GM19372 (cell line): Measurements from ENCODE around the gene MYZAP.
"Not testable (repeated sequence)": the region's sequence is repeated elsewhere in the genome, so short reads cannot be mapped to it uniquely, and the experiment has no call there.

ENCODE experiments used
- ATAC-seq: cut with Tn5 transposase; IDR thresholded peaks from one replicate; pipeline ENCODE4 v1.9.1; 2021; ENCODE audit warnings: mild to moderate bottlenecking, low read depth, moderate library complexity; ENCODE audit not compliant: unreplicated experiment

MYZAP gene

DNA sequence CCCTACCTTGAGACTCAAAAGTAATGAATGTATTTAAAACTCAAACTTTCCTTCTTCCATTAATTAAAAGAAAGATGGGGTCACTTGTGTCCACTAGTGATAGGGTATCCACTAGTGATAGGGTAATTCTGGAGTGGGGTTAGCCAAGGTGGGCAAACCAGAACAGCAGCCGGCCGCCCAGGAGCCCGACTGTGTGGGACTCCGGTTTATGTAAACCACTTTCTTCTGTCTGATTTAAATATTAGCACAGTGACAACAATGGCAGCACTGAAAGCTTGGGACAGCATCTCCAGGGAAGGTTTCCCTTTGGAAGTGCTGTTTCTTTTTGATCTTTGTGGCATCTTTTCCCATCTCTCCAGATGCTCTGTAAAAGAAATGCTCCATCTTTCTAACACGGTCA is 722 bp downstream of the MYZAP start:
- ATAC-seq, result no peak

DNA sequence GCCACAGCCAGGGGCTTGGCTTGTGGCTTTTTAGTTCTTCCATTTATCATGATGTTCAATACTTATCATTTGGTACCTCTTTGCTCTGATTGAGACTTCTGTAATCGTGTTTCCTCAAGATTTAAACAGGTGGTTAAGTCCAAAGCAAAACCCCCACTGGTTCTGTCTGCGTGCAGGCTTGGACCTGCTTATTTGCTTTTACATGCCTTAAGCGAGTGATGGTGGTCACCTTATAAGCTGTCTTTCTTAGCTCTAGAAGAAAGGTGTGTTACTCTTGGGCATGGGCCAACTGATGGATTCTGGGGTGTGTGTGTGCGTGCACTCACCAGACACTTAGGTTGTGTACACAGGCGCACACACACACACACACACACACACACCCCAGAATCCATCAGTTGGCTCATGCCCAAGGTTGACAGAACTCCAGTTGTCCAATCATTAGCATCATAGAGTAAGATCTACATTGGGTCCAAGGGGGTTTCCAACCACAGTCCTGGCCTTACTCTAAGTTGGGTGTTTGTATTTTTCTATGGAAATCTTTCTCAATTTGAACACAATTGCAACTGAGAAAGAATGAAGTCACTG is 1.2 kb downstream of the MYZAP start:
- no peak for ATAC-seq

DNA sequence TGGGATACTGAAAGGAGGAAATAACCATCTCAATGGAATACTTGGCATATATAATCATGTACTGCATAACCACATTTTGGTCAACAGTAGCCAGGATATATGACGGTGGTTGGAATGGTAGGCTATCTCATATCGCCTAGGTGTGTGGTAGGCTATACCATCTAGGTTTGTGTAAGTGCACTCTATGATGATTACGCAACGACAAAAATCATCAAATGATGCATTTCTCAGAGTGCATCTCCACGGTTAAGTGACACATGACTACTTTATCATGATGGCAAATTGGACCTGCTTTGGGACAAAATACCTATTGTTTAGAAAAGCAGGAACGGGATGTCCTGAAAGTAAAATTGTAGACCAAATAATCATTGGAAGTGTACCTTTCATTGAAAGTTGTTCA is 2.8 kb downstream of the MYZAP start:
- ATAC-seq, result no peak

GRCh38 chr15:57595011-57595866 is 3.5 kb downstream of the MYZAP start:
- ATAC-seq, result no peak

DNA sequence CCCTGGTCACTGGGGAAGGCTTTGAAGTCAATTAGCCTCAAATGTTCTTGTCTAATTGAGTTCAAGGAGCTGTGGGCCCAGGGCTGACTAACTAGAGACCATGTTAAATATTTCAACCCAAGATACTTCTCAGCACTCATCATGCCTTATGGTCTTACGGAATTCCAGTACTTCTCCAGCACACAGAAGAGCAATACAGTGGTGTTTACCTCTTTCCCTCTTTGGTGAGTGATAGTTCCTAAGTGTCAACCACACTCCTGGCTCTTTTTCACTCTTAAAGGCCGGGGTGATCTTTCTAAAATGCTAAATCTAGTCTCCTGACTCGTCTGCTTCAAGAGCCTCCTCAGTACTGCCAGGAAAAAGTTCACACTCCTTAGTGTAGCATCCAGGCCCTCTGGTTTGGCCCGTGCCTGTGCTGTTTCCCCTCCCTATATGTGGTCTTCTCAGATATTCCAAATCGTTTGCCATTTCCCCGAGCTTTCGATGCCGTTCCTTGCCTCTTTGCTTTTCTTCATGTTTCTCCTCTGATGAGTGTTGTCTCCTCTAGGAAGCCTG is 4.7 kb downstream of the MYZAP start:
- ATAC-seq, result no peak

DNA sequence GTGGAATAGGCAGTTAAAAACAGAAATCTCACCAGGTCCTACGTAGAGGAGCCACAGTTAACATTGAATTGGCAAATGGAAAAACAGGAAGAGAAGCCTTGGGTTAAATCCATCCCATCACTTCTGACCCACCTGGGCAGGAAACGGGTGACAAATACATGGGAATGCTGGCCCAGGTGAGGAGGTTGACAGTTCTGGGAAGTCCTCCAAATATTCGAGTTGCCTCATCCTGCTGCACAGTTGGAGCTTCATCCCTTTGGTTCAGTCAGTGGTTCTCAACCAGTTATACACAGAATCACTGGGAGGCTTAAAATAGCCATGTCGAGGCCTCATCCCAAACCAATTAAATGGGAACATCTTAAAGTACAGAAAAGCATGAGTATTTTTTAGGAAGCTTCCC is 5.3 kb downstream of the MYZAP start:
- ATAC-seq, result no peak

- no peak for ATAC-seq
Measured at GRCh38 chr15:57597431-57597830, 5.7 kb downstream of the MYZAP start.

DNA sequence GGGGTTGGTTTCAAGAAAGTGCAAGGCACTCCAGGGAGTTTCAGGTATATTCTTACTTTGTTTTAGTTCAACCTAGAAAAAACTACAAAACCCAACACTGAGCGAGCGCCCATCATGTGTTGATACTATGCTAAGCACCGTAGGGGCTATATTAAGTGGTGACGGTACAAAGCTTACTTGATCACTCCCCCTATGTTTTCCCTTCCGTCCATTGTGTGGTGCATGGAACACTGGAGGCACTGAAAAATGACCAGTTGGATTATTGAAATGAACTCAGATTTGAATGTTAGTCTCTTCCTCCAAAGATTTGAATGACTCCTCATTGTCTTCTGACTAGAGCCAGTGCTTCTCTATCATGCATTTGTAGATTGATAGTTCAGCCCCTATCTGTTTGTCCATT is 6.6 kb downstream of the MYZAP start:
- no peak for ATAC-seq

DNA sequence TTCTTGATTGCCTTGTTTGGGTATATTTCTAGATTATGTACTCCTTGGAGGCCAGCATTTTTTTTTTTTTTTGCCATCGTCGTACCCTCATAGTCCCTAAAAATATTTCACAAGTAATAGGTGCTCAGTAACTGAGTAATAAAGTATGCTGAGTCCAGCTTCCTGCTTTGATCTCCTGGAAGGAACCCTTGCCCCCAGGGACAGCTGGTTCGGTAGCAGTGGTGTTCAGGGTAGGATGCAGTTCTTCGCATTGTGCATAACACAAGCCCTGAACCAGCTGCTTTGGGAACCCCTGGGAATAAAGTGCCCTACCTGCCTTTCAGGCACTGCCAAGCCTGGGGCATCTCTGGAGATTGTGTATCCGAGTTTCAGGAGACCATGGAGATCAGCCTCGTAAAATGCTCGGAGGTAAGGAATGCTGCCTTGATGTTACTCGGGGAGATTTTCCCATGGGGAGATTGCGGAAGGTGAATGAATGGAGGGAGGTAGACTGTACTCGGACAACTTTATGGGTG is 7.6 kb downstream of the MYZAP start:
- ATAC-seq, result no peak

GRCh38 chr15:57600197-57600596 is 8.5 kb downstream of the MYZAP start:
- ATAC-seq, result no peak

DNA sequence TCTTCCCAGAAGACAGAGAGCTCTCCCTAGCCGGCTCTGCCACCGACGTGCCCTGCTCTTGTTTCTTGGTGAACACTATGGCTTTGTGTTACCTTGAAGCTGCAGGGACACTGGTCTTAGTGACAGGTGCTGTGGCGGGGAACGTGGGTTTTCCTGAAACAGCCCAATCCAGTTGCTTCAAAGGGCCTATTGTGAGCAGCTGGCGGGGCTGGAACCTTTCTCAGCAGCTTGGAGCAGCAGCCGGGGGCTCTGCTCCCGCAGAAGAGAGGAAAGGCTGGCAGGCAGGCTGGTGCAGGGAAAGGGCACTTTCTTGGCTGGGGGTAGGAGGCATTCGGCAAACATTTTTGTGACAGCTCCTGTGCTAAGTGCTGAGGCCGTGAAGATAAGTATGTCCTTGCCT is 12.8 kb downstream of the MYZAP start:
- no peak for ATAC-seq

DNA sequence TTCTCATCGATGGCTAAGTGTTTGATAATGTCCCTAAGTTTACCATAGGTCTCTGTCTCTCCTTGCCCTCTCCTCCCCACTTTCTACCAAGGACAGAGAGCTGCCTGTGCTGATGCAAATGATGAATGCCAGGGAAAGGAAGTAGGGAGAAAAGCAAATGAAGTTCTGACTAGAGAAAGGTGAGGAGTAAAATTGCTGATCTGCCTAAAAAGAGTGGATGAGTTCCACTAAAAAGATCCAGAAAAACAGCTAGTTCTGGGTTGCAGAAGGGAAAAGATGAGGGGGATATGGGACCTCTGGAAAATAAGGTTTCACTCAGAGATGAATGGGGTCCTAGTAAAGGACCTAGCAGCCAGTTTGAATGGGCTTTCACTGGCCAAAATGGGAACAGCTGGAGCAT is 13.8 kb downstream of the MYZAP start:
- no peak for ATAC-seq

DNA sequence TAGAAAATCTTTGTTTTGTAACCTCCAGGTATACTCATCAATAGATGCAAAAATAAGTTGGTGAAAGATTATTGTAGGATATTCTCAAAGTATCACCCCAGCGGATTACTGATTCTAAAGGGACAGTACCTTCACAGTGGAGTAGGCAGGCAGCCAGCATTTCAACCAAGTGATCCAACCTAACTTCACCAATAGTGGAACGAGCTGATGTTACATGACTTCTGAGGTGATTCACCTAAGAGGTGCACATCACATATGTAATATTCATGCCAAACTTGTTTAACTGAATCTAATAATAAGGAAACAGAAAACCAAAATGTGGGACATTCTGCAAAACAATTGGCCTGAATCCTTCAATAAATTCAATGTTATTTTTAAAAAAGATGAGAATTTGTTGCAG is 14.3 kb downstream of the MYZAP start:
- no peak for ATAC-seq

GRCh38 chr15:57606816-57607215 is 15.1 kb downstream of the MYZAP start:
- ATAC-seq, result no peak

- ATAC-seq, result no peak
Measured at GRCh38 chr15:57607570-57608000, 15.9 kb downstream of the MYZAP start.

GRCh38 chr15:57609805-57610529 is 18.3 kb downstream of the MYZAP start:
- ATAC-seq, result no peak

DNA sequence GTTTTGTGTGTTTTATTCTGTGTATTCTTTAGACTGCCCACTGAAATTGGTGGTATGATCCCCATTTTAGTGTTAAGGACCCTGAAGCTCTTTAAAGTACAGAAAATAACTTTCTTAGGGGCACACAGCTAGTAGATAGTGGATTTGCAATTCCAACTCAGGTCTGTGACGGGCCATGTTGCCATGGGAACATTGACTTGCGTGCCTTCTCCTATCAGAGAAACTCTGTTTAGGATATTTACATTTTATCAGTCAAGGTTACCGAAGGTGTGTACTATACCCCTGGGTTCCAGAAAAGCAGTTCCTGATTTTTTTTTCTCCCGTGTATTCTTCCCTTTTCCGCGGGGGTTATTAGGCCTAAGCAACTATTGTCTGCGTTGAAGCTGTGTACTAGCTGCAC is 19.4 kb downstream of the MYZAP start:
- no peak for ATAC-seq

- no peak for ATAC-seq
Measured at GRCh38 chr15:57611938-57612337, 20.2 kb downstream of the MYZAP start.

- ATAC-seq, result no peak
Measured at GRCh38 chr15:57614241-57614640, 22.5 kb downstream of the MYZAP start.

GRCh38 chr15:57615951-57616496 is 24.3 kb downstream of the MYZAP start:
- not testable (repeated sequence) for ATAC-seq

DNA sequence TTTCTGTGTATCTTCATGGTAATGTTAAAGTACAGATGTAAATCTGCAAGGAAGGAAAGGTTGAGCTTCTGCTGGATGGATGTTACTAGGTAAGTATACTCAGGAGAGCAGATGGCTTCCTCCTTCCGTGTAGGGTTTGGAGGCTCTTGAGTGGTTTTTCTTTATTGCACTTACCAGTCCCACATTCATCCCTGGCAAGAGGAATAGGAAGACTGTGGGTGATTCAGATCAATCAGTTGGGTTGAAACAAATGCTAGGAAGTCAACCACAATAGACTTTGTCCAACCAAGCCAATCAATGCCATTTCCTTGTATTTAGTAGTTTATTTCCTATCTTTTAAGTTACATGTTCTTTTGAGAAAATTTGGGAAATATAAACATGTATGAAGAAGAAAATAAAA is 26.6 kb downstream of the MYZAP start:
- no peak for ATAC-seq
